Measurements from ENCODE around the gene C3orf38.

- TF ChIP-seq CTCF (IDR thresholded peaks at IDR 0.05) (no peak), POLR2A (IDR thresholded peaks at IDR 0.05) (no peak)
Observed at GRCh38 chr3:88131695-88132094, 18.1 kb upstream of the C3orf38 start.
